ENCODE data around the gene TIFAB.
"Not testable (repeated sequence)": the region's sequence is repeated elsewhere in the genome, so short reads cannot be mapped to it uniquely, and the experiment has no call there.

Gene TIFAB, protein sequence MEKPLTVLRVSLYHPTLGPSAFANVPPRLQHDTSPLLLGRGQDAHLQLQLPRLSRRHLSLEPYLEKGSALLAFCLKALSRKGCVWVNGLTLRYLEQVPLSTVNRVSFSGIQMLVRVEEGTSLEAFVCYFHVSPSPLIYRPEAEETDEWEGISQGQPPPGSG

DNA sequence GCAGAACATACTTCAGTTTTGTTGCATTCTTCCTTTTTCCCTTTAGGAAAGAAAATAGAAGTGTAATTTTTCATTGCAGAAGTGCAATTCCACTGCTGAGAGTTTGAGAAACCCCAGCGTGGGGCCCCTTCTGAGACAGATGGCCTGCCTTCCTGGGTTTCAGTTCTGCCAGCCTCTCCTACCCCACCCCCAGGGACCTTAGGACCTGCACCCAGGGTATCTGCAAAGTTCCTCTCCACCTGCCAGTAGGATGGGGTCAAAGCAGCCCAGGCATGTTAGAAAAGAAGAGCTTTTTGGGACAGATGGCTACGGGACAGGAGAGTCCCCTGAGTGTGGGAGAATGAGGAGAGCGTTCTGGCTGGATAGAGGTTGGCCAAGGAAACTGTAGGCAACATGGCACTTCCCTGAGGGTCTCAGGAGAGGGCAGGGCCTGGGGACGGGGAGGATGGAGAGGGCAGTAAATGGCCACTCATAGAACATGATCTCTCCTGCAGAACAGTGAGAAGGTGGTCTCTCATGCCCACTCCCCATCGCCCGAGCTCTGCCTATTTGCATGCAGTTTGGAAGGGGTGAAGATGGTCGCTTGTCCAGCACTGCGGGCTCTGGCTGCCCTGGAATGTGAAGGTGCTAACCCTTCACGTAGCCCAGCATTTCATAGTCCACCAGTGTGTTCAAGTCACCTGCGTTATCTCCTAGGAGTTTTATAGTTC lies at the start of gene TIFAB:
Gene TIFAB, minus strand, starts transcription at position 31 of the 710 bp plus-strand sequence. CDS start 2,412 bp downstream, outside the sequence.
- FAIRE-seq: no peak

DNA sequence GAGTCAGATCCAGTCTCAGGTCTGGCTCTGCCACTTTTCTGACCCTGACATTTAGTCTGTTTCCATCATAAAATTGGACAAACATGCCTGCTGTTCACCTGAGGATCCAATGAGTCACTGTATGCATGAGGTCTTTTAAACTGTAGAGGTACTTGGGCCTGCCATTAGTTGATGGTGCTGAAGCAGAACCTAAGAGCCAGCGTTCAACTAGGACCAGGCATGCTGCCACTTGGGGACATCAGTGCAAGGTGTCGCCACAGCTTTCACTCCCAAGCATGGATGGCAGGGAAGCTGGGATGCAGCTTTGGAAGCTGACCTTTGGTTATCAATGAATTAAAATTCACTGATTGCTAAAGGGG lies 46.5 kb upstream of the TIFAB start:
- no peak for FAIRE-seq

DNA sequence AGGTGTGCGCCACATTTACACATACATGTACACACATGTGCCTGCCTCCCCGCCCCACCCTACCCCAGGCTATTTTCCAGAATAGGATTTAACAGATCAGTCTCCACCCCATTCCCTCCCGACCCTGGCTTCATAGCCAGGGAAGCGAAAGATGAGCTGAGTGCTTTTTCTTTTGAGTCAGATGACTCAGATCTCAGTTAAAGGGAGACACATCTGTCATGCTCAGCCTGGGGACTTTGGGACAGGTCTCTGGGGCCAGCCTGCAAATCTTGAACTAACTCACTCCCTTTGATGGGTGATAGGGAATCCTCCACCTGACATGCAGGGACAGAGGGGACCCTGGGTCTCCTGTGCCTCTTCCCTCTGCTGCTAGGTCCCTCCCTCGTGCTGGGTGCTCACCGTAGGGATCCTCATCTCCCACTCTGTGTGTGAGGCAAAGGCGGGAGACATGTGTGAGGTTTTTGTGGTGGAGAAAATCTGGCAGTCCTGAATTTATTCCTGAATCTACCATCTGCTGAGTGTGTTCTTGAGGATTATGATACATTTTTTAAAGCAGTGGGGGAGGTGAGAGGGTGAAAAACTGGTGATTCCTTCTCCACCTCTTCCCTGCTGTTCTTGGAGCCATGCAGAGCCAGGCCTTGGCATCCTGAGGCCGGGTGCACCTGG lies 46.0 kb upstream of the TIFAB start:
- FAIRE-seq: no peak

DNA sequence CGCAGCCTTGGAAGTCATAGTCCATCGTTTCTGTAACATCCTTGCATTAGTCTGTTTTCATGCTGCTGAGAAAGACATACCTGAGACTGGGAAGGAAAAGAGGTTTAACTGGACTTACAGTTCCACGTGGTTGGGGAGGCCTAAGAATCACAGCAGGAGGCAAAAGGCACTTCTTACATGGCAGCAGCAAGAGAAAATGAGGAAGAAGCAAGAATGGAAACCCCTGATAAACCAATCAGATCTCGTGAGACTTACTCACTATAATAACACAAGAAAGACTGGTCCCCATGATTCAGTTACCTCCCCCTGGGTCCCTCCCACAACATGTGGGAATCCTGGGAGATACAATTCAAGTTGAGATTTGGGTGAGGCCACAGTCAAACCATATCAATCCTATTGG lies 43.4 kb upstream of the TIFAB start:
- FAIRE-seq: not testable (repeated sequence)

DNA sequence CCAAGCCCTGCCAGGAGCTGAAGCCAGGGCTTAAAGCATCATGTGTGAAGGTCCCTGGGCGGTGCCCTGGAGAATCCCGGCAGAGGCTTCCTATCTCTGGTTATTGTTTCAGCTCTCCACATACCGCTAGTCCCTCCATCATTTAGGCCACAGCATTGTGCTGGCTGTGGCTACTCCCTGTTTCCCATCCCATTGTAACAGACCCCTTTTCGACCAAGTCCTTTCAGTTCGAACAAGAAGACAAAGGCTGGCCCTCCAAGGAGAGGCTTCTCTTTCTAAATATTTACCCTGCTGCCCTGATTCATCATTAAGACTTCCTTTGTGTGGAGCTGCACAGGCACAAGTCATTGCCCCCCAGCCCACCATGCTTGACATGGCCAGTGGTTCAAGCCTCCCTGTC lies 42.0 kb upstream of the TIFAB start:
- FAIRE-seq: no peak

DNA sequence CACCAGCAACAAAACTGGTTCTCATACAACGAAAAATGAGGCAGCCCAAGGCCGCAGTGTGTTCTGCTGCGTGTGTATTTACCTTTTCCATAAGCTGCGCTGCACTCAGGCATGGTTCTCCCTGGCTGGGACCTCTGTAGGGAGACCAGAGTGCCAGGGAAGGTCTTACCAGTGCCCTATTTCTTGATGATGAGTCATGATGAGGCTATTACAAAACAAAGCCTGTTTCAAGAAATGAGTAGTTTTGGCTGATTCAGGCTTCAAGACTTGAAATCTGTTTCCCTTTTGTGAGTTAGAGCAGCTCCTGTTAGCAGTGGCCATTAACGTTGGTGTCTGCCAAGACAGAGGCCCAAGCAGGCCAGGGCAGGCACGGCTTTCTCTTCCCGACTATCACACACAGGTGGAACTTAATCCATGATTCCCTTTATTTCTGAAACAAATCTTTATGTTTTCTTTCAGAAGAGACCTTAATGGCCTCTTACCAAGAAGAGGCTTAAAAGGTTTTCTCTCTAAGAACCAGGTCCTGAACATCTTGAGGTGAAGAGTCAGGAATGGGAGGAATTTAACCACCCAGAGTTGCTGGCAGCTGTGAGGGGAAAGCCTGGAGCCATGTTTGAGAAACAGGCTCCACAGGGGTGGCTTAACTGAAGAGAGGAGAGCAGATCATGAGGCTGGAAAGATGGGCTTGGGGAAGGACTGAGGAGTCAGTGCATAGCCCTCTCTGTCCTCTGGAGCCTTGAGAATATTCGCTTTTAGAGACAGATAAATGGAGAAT lies 41.4 kb upstream of the TIFAB start:
- no peak for FAIRE-seq

DNA sequence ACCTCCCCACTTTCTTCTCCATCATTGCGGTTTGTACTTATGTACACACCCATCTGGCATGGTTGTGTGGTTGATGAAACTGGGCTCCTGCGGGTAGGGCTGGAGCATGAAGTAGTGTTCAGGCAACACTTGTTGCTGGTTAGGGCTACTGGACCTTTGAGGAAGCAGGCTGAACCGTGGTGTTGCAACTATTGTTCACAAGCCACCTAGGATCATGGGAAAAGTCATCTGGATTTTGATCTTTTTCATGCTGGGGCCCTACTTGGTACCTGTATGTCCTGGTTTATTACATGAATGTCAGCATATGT lies 40.1 kb upstream of the TIFAB start:
- FAIRE-seq: no peak

DNA sequence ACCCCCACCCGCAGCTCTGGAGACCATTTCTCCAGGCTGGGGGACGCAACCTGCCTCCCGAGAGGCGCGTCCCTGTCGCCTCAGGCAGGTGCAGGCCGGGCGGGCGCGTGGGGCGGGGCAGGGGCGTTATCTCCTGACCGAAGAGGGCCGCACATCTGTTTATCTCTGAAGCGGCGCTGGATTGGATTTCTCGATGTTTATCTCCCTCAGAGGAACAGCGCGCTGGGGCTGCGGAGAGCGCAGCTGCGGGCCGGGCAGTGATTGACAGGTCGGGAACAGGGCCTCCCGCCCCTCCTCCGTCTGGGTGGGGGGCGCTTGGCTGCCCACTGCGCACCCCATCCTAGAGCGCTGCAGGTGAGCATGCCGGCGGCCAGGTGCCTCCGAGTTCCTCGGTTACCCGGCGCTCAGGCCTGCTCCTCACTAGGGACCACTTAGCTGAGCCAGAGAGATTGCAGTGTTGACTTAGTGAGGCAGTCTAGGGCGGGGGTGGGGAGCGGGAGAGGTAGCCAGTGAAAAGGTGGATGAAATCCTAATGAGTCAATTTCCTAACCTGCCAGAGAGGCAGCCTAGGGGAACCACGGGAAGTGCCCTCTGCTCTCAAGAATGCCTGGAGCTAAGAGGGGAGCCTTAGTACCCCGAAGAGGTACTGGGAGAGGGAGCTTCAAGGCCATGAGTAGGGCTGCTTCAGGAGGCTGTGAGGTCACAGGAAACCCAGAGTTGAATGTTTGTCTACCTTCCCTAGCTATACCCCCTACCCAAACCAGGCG lies 39.6 kb upstream of the TIFAB start:
- FAIRE-seq: no peak

DNA sequence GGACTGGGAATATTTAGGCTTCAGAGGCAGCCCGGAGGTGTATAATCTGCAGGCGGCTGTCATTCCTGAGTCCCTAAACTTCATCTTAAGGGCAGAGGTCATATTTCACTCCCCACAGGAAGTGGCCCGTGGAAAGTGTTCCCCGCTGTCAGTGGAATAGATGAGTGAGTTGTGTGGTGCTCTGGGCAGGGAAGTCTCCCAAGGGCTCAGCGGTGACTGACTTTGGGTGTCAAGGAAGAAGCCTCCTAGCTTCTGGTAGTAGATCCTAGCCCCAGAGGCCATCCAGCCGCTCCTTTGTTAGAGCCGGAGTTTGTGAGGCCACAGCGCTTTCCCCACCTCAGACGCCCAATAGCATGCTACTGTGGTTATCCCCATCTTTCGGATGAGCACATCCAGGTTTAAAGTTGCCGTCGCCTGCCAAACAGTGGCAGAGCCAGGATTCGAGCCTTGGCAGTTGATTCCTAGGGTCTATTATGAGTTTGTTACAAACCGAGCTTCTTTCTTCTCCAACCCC lies 38.9 kb upstream of the TIFAB start:
- no peak for FAIRE-seq

DNA sequence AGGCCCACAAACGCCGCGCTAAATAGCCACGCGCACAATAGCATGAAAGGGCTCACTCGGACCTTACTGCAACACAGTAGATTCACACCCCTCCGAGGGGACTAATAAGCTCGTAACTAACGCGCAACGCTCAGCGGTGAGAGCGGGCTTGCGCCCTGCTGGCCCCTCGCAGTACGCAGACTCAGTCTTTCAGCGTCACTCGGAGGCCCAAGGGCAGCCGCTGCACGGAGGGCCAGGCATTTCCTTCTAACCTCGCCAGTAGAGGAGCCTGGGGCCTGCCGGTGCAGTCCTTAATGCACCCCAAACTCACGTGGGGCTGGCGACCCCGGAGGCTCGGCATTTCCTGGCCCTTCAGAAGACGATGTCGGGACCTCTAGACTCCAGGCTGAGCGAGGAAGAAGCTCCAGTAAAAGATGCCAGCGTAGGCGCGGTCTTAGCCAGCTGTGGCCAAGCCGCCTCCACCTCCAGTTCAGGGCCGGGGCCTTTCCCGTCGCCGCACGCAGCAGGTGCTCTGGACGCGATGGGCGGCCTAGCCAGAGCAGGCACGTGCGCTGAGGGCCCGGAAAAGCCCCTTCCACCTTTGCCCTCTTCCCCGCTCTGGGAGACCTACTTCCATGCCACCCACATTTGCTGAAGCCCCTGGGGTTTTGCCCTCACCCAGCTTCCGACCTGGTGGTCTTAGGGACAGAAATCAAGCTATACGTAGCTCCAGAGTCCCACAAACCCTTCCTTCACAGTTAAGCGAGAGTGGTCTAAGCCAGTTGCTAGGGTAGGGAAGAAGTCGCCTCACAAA lies 38.3 kb upstream of the TIFAB start:
- no peak for FAIRE-seq

DNA sequence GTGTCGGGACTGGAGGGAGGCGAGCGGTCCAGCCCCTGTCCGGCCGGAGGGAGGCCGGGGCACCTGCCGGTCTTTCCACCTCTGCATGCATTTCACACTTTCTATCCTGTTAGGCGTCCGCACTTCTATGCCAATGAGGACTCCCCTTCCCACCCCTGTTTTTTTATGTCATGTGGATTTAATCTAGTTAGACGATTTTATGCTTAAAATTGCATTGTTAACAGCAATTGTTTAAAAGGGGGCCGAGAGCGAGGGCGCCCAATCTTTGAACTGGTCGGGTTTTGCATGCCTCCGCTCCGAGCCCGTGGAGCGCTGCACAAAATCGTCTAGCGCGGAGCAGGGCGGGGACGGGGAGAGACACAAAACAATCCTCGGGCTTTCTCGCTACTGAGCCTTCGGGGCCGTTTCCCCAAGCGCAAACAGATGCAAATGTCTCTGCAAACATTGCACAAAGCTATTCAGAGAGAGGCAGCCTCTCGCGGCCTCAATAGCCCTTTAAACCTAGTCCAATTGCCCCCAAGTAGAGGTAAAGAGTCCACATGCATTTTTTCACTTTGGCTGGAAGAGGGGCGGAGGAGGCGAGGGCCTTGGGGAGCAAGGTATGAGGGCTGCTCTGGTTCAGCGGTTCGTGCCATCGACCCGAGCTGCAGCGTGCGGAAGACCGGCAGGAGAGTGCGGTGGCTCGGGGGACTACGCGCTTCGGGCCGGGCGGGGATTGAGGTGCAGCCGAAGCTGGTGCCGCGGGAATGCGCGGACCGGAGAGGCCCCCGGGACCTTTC lies 37.5 kb upstream of the TIFAB start:
- FAIRE-seq: no peak

DNA sequence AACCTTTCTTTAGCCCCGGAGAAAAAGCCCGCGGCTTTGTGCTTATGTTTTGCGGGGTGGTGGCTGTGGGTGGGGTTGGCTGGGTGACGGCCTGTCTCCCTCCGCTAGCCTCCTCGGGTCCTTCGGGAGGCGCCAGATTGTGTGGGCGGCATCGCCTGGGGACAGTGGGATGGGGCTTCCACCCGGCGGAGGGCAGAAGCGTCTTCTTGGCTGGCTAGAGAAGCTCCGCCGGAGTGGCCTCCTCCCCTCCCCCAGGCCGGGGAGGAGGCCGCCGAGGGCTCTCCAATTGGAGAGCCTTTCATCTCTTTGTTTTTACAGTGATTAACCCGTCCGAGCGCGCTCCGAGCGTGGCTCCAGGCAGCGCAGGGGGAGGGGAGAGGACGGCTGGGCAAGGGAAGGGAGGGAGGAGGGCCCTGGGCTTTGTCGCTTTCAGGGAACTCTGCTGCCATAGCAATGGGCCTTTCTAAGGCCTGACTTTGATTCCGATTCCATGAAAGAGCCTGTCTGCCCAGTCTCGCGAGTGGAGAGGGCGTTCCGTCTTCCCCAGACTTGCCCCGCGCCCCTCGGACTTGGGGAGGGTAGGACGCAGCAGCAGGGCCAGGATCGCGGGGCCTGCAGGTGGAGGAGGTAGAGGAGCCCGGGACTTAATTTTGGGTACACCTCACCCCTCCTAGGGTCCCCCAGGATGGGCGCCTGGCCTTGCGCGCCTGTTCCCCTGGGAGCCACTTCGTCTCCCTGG lies 36.7 kb upstream of the TIFAB start:
- no peak for FAIRE-seq

DNA sequence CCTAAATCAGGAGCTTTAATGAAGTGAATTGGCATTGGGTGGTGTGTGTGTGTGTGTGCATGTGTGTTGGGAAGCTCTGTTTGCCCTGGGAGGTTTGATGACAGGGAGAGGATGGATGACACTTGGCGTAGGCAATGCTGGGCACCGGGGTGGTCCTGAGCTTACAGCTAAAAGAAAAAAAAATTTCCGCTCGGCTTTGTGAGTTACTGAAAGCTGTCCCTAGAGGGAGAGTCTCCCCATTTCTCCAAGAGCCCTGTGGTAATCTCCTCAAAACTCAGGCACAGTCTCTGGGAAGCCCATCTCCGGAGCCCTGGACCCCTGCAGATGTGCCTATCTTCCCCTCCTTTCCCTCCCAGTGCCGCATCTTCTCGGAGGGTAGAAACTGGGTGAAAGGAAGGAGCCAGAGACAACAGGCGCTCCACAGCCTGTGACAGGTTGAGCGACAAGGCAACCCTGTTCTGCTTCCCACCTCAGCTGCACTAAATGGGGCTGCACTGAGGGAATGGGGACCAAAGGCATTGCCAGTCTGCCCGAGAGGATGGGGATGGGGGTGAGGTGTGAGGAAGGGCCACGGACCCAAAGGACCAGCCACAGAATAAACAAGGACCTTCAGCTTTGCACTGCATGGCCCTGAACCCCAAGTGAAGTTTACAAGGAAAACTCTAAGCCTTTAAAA lies 35.8 kb upstream of the TIFAB start:
- no peak for FAIRE-seq

DNA sequence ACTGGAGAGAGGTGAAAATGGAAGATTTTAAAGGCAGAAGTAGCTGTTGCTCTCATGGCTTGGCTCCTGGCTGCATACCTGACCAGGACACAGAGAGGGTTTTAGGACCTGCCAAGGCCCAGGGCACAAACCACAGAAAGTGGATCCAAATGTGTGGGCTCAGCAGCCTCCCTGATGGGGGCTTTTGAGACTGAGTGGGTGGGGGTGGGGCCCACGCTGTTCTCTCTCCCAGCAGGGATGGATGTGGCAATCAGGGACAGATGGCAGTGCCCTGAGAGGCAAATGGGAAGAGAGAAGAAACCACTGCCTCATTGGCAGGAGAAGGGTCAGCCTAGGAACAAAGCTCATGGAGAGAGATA lies 34.9 kb upstream of the TIFAB start:
- no peak for FAIRE-seq

DNA sequence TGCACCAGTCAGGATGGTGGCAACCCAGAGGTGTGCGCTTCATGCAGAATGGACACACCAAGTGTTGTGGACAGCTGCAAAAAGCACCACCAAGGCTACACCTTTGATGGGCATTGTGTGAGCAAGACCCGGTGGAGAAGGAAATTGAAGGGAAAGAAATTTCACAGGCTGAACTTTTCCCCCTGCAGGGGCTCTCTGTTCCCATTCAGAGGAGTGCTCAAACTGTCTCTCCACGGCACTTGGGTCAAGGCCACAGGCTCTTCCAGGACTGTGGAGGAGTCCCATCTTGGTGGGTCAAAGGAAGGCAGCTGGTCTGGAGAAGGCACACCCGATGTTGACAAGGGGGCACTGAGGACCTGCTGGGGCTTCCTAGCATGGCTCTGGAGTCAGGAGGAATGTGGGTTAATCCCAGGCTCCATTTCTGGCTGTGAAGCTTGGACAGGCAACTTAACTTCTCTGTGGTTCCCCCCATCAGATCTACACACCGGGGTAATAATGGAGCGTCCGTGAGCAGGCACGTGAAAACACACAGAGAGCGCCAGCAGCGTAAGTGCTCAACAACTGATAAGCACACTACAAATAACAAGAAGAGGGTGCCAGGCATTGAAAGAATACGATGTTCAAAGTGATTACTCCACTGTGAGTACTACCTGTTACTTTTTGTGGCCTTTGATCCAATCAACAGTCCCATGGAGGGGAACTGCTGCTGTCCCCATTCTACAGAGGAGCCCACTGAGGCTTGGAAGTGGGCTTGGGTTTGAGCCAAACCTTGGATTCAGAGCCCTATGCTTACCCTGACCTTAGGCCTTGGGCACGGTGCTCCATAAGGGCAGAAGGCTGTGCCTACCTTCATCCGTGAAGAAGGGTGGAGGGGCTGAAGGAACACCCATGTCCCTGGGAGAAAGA lies 34.2 kb upstream of the TIFAB start:
- no peak for FAIRE-seq

DNA sequence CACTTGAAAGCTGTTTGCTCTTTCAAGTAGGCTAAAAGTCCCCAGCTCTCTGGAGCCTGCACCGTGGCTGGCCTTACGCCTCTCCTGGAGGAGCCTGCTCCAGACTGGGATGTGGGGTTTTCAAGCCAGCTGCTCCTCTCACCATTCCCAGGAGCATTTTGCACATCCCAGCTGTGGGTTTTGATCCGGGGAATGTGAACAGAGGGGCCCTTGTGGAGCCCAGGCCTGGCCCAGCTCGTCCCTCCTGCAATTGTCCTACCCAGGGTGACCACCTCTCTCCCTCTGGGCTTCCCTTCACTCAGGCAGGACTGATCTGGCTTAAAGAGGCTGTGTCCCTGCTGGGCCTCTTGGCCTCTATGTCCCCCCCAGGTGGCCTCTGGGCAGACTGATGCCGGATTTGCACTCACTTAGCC lies 32.5 kb upstream of the TIFAB start:
- FAIRE-seq: no peak

DNA sequence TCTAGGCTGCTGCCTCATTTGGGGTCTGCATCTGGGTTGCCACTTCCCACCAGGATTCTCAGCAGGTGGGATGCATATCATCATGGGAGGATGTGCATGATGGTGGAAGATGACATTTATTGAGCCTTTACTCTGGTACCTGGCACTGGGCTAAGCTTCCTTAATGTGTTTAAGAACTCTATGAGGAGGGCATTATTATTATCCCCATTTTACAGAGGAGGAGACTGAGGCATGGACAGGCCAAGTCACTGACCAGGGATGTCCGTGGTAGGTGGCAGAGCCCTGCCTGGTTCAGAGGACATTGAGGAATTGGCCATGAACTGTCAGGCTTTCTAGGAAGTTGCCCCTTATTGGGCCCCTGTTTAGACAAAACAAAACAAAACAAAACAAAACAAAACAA lies 31.1 kb upstream of the TIFAB start:
- FAIRE-seq: no peak

DNA sequence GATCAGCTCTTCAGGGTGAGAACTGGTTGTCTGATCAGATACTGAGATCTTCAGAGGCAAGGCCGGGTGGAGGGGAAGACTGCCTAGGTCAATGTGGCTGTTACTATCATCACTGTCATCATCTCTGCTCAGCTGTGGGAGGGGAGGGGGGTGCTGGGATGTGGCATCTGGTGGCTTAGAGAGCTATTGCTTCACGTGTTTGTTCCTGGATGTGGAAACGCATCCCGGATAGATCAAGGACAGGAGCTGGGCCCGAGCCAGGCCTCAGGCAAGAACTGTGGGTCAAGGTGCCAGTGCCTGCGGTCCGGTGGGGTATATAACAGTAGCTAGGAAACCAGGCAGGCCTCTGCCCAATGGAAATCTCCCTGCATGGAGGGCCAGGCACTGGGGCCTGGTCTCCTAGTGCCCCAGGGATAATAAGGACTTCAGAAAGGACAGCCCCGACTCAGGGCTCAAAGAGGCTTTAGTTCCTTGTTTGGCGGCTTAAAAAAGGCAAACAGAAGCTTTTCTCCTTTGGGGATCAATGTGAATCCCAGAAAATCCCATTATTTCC lies 30.3 kb upstream of the TIFAB start:
- FAIRE-seq: no peak

DNA sequence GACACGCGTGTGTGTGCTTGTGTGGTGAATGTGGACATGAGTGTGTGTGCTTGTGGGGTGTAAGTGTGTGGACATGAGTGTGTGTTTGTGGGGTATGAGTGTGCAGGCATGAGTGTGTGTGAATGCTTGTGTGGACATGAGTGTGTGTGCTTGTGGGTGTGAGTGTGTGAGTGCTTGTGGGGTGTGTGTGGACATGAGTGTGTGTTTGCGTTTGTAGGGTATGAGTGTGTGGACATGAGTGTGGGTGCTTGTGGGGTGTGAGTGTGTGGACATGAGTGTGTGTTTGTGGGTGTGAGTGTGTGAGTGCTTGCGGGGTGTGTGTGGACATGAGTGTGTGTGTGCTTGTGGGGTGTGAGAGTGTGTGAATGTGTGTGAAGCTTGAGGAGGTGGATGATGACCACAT lies 29.8 kb upstream of the TIFAB start:
- FAIRE-seq: no peak

All from A204.1 (cell line).